HG03039 (cell line): ENCODE data around the gene CXCR4.

Experiments used
- ATAC-seq: cut with Tn5 transposase; IDR thresholded peaks from one replicate; pipeline ENCODE4 v1.9.1; 2021; ENCODE audit warnings: mild to moderate bottlenecking, moderate library complexity; ENCODE audit not compliant: unreplicated experiment

The CXCR4 gene

DNA sequence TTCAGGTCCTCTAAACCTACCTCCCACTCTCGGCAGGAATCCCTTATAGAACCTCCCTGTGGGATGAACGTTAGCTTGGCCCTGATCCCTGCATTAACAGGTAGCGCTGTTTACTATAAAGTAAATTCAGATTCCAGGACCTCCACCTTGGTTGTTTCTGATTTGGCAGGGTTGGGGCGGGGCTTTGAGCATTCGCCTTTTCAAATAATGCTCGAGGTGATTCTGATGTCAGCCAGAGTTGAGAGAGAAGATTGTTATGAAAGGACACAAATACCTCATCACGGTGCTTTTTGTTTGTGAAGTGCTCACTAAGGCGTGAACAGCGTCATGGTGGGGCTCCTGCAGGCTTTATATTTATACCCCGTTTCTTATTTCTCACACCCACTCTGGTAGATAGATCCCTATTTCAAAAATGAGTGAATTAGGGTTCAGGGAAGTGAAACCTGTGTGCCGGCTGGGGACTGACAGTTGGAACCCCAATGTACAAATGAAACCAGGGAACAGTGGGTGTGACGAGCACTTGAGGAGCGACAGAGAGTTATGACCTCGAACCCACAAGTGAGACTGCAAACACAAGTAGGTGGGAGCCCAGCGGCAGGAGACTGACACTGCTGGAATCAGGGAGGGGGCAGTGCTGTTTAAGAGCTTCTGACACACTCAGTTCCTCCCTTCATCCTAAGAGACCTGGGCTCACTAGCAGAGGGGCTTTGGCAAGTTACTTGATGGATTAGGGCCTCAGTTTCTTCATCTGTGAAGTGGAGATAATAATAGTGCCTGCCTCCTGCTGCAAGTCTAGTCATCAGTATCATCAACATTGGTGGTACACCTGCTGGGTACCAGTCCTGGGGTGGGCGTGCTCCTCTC is 14.2 kb upstream of the CXCR4 start:
- ATAC-seq = peak; percentile 66

DNA sequence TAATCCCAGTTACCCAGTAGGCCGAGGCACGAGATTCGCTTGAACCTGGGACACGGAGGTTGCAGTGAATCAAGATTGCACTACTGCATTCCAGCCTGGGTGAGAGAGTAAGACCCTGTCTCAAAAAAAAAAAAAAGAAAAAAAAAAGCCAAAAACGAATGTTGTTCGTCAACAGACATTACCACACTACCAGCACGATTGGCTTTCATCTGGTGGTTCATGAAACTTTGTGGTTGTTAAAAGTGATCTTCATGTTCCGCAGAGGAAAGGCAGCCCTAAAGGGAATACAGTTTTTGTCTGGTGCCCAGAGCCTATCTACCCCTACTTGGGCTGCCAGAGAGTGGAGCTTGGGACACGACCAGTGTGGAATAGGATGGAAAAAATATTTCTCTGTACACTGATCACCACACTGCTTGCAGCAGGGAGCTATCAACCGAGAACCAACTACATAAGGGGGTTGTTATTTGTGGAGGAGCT is 13.6 kb upstream of the CXCR4 start:
- no peak for ATAC-seq

DNA sequence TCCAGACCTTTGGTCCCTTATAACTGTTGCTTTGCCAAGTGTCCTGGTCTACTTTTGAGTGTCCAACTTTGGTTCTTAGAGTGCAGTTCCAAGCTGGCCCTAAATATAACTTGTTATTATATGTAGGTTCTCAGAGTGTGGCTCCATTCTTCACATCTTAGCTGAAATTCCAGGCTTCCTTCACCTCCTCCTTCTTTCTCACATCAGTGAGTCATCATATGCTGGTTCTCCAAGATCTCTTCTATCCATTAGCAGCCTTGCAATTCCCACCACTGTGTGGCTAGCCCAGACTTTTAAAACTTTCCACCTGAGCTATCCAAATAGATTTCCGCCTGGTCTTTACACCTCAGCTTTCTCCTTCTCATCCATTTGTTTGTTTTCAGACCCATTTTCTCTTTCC is 12.6 kb upstream of the CXCR4 start:
- no peak for ATAC-seq

DNA sequence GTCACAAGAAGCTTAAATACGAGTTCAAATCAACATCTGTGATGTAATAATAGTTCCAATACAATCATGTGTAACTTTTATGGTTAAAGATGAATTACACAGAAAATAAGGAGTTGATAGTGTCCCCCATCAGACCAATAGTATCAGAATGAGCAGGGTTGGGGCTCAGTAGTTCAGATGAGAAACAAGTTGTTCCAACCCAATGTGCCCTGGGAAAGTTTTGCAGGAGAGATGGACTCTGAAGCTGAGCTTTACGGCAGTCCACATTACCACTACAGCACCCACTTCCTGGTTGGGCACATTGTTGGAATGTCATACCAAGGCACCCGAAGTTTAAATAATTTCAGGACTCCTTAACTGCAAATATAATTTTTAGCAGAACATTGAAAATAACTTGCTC is 12.1 kb upstream of the CXCR4 start:
- ATAC-seq = no peak

DNA sequence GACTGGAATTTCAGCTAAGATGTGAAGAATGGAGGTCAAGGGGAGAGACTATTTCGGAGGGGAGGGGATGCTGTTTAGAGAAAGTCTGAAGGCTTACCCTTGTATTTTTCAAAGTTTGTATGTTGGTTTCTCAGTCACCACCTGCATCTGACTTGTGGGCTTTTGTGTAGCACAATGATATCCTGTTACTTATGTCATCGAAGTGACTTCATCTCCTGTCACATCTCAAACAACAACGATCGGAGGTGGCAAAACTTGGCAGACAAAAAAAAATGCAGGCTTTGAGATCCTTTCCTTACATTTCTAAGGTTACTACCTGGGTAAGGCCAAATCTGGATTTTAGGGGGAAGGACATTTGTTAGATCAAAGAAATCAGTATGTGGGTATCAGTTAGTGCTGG is 11.7 kb upstream of the CXCR4 start:
- ATAC-seq = no peak

DNA sequence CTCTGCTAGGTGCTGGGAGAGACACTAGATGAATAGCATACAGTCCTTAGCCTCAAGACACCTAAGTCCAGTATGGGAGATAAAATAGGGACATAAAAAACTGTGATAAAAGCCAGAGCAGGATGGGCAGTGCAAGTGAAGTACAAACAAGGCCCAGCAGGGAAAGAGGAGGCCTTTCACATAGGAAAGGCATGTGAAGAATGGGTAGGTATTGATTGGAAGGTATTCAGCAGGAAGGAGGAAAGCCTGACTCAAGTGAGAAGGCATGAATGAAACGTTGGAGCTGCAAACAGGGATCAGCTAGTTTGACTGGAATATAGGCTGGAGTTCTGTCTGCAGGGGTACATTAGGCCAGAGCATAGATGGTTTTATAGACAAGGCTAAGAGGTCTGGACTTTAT is 11.0 kb upstream of the CXCR4 start:
- ATAC-seq = no peak

DNA sequence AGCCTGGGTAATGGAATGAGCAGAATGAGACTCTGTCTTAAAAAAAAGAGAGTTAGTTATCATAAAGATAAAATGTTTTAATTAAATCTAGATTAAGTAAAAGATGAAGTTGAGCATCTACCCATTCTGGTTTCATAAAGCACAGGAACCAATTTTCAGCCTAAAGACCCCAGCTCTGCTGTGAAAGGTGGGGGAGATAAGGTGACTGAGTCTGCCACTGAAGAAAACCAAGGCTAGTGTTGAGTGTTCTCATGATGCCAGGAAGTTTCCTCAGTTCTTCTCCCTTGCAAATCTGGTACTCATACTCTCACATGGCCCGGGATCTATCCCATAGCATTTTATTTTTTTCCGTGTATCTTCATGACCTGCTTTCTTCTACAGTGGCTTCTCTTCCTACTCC is 10.4 kb upstream of the CXCR4 start:
- no peak for ATAC-seq

DNA sequence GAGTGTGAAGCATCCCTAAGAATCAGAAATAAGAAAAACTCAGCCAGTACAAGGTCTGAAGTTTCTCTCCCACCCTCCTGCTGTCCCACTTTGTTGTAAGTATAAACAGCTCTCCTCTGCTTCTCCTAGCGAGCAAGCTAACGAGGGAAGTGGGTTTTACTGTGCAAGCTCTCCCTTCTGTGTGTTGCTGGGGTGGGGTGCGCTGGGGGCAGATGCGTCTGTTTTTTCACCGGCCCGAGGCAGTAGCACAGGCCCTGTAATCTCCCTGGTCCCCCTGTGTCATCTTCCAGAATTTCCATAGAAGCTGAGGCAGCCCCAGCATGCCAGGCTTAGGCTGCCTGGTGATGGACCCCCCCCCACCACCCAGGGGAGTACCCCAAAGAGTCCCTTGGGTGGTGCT is 9.4 kb upstream of the CXCR4 start:
- no peak for ATAC-seq

- ATAC-seq = no peak
These were observed 8.5 kb upstream of the CXCR4 start for GRCh38 chr2:136126421-136126926.

GRCh38 chr2:136126021-136126420 is 8.1 kb upstream of the CXCR4 start:
- no peak for ATAC-seq

GRCh38 chr2:136125236-136125635 is 7.3 kb upstream of the CXCR4 start:
- ATAC-seq = no peak

- no peak for ATAC-seq
These were observed 6.9 kb upstream of the CXCR4 start for GRCh38 chr2:136124805-136125204.

DNA sequence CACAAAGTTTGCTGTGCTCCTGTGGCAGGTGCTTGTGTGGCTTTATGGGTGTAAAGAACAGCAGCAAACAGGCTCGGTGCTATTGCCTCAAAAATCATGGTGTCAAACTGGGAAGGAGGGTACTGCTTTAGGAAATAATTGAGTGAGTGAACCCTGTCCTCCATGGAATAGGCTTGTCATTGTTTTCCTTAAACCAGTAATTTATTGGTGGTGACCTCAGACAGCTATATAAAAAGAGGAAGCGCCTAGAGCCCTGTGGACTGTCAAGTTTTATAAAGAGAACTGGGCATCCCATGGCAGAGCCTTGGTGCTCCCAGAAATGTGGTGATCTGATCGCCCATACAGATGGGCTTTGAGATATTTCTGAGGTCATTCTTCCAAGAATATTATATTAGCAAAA is 4.7 kb upstream of the CXCR4 start:
- no peak for ATAC-seq

DNA sequence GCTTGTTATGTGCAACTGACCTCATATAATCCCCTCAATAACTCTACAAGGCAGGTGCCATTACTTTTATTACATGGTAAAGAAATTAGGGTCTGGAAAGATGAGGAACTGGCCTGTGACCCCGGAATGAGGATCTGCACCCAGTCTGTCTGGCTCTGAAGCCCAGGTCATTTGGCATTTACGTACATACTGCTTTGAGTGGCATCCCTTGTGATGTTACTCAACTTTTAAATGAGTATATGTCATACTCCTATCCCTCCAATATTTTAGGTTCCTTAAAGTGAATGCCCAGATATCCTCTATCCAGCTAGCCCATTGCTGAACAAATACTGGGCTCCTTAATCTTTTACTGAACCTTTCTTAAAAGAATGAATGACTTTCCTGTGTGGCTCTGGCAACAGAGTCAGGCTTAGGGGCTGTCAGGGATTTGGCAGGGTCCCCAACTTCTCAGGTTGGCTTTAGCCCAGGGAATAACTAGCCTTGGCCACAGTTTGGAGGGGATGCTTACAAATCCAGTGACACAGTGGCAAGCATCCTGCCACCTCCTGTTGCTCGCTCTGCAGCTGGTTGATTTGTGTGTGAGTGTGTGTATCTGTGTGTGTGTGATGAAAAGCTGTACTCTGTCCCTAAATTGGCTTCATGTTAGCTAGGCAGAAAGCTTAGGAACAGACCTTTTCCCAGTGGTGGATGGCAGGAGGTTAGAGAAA is 3.4 kb upstream of the CXCR4 start:
- no peak for ATAC-seq

- ATAC-seq = no peak
These were observed 2.0 kb upstream of the CXCR4 start for GRCh38 chr2:136119717-136120675.

DNA sequence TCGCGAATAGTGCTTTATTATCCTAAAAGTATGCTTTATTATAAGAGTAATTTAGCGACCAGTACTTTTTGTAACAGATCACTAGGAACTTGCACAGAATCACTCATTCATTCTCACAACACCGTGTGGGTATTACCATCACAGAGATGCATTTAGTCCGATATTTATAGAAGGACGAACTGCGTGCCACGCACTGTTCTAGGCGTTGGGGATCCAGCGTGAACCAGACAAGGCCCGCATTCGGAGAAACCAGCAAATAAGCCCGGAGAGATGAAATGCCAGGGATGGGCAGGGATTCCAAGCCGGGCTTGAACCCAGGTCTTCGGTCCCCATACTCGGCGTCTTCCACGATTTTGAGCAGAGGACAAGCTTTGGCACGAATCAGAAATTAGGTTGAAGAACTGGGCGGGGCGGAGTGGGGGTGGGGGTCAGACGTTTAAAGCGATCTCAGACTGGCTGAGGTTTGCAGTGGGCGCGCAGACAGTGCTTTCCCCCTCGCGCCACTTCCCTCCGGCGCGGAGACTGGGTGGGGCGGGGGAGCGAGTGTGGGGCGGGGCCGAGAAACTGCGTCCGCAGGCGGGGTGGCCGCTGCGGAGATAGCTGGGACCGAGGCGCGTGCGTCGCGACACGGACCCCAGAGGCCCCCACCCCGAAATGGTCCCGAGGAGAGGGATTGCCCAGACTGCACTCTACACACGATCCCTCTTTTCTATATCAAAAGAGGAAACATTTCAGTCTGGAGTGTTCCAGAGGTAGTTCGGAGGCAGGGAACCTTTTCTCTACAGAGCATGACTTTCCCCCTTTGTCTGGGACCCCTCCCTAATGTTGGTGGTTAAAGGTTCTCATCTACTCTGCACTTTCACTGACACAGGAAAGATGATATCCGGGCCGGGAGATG is 1.1 kb upstream of the CXCR4 start:
- no peak for ATAC-seq

DNA sequence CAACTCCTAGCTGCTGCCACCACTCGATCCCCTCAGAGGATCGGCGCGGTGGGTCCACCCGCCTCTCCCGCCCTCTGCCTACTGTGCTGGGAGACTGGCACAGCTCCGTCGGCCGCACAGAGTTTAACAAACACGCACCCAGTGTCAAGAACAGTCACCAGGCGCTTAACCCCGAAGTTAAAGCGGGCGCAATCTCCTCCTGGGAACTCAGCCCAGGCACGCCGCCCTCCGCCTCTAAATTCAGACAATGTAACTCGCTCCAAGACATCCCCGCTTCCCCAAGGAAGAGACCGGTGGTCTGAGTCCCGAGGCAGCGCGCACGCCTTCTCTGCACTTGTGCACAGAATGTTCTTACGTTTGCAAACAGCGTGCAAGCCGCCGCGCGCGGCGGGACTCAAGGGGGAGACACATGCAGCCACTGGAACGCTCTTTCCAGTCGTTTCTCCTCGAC is 533 bp downstream of the CXCR4 start:
- ATAC-seq = no peak

GRCh38 chr2:136116813-136117390 is 1.0 kb downstream of the CXCR4 start:
- peak; percentile 42 for ATAC-seq

DNA sequence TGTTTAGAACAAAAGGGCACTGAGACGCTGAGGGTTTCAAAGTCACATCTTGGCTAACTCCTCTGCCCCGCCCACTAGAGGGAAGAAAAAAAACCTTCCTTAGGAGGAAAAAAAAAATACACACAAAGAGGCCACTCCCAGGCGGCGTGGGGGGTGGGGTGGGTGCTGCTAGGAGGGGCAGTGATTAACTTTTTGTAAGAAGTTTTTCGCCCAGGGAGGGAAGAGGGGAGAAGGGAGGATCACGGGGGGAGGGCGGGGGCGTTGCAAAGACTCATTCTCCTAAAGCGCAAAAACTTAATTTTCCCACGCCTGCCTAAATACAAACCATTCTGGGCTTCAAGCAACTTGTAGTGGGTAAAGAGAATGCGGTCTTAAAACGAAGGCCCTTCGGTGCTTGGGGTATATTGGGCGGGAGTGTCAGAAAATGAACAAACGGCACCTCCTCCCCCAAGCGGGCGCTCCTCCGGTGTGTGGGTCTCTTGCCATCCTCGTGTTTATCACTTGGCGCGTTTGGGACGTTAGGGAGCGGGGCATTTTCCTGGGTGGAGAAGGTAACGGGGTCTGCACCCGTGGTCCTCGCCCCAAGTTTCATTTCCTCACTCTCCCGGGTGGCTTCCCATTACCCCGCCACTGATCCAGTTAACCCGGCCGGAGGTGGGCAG is 1.7 kb downstream of the CXCR4 start:
- peak; percentile 10 for ATAC-seq
